Measurements from ENCODE around the gene DNAH14.
A peak's percentile ranks its signal among the peaks of the same experiment; 100 is the strongest.

Gene DNAH14

GRCh38 chr1:225422795-225423517, 493.5 kb downstream of the DNAH14 start:
- Histone ChIP-seq H3K4me3 (ENCODE audit: low read depth in 1 of 2, low read length in 2 of 2) (peak overlapping the region in 1 of 2 donors; percentile 4), H3K36me3 (ENCODE audit: control insufficient read depth in 1 of 2, insufficient read depth in 2 of 2, low read length in 2 of 2) (peaks cover 16 to 22% of the 10 kb centered on the region in 2 donors), H3K4me1 (ENCODE audit: control insufficient read depth in 1 of 2, insufficient read depth in 2 of 2, low read length in 2 of 2) (peaks cover 6 to 38% of the 10 kb centered on the region in 2 donors), H3K9me3 (ENCODE audit: control insufficient read depth in 1 of 2, low read length in 2 of 2) (no peaks in the 10 kb centered on the region), H3K27ac (ENCODE audit: low read length) (peak overlapping the region; percentile 46), H3K27me3 (ENCODE audit: low read depth, low read length) (no peaks in the 10 kb centered on the region)

- peak overlapping the region in 1 of 2 donors; percentile 4 for H3K4me3 ChIP-seq (ENCODE audit: low read depth in 1 of 2, low read length in 2 of 2)
Measured at GRCh38 chr1:225423518-225423855, 494.0 kb downstream of the DNAH14 start.

GRCh38 chr1:225424562-225425200, 495.2 kb downstream of the DNAH14 start:
- peaks cover 6 to 38% of the 10 kb centered on the region in 2 donors for H3K4me1 ChIP-seq (ENCODE audit: control insufficient read depth in 1 of 2, insufficient read depth in 2 of 2, low read length in 2 of 2)
- no peaks in the 10 kb centered on the region for H3K9me3 ChIP-seq (ENCODE audit: control insufficient read depth in 1 of 2, low read length in 2 of 2)
- peak overlapping the region; percentile 57 for H3K27ac ChIP-seq (ENCODE audit: low read length)
- H3K27me3 ChIP-seq (ENCODE audit: low read depth, low read length): no peaks in the 10 kb centered on the region
- peaks cover 2 to 6% of the 10 kb centered on the region in 2 donors for H3K36me3 ChIP-seq (ENCODE audit: control insufficient read depth in 1 of 2, insufficient read depth in 2 of 2, low read length in 2 of 2)
- peak overlapping the region; percentile 83 to 85 for H3K4me3 ChIP-seq (ENCODE audit: low read depth in 1 of 2, low read length in 2 of 2)

More at GRCh38 chr1:225423518-225423855, 494.0 kb downstream of the DNAH14 start:
- H3K9me3 ChIP-seq (ENCODE audit: control insufficient read depth in 1 of 2, low read length in 2 of 2): no peaks in the 10 kb centered on the region
- peaks cover 14 to 18% of the 10 kb centered on the region in 2 donors for H3K36me3 ChIP-seq (ENCODE audit: control insufficient read depth in 1 of 2, insufficient read depth in 2 of 2, low read length in 2 of 2)
- H3K27ac ChIP-seq (ENCODE audit: low read length): peak overlapping the region; percentile 17
- no peaks in the 10 kb centered on the region for H3K27me3 ChIP-seq (ENCODE audit: low read depth, low read length)
- peaks cover 6 to 38% of the 10 kb centered on the region in 2 donors for H3K4me1 ChIP-seq (ENCODE audit: control insufficient read depth in 1 of 2, insufficient read depth in 2 of 2, low read length in 2 of 2)

GRCh38 chr1:225425201-225425786, 495.8 kb downstream of the DNAH14 start:
- peak overlapping the region; percentile 57 for H3K27ac ChIP-seq (ENCODE audit: low read length)
- H3K4me1 ChIP-seq (ENCODE audit: control insufficient read depth in 1 of 2, insufficient read depth in 2 of 2, low read length in 2 of 2): peaks cover 6 to 38% of the 10 kb centered on the region in 2 donors
- peaks cover 0 to 2% of the 10 kb centered on the region in 2 donors for H3K36me3 ChIP-seq (ENCODE audit: control insufficient read depth in 1 of 2, insufficient read depth in 2 of 2, low read length in 2 of 2)
- H3K4me3 ChIP-seq (ENCODE audit: low read depth in 1 of 2, low read length in 2 of 2): peak overlapping the region; percentile 83 to 85
- no peaks in the 10 kb centered on the region for H3K27me3 ChIP-seq (ENCODE audit: low read depth, low read length)
- no peaks in the 10 kb centered on the region for H3K9me3 ChIP-seq (ENCODE audit: control insufficient read depth in 1 of 2, low read length in 2 of 2)

- H3K4me1 ChIP-seq (ENCODE audit: control insufficient read depth in 1 of 2, insufficient read depth in 2 of 2, low read length in 2 of 2): peaks cover 6 to 38% of the 10 kb centered on the region in 2 donors
- H3K27ac ChIP-seq (ENCODE audit: low read length): peak overlapping the region; percentile 57
- no peaks in the 10 kb centered on the region for H3K9me3 ChIP-seq (ENCODE audit: control insufficient read depth in 1 of 2, low read length in 2 of 2)
- H3K36me3 ChIP-seq (ENCODE audit: control insufficient read depth in 1 of 2, insufficient read depth in 2 of 2, low read length in 2 of 2): no peaks in the 10 kb centered on the region
- H3K4me3 ChIP-seq (ENCODE audit: low read depth in 1 of 2, low read length in 2 of 2): peak overlapping the region; percentile 83 to 85
- H3K27me3 ChIP-seq (ENCODE audit: low read depth, low read length): no peaks in the 10 kb centered on the region
Measured at GRCh38 chr1:225426395-225427234, 497.1 kb downstream of the DNAH14 start.

- H3K9me3 ChIP-seq (ENCODE audit: control insufficient read depth in 1 of 2, low read length in 2 of 2): no peaks in the 10 kb centered on the region
- H3K4me3 ChIP-seq (ENCODE audit: low read depth in 1 of 2, low read length in 2 of 2): peak within 1 kb of the TSS; percentile 83 to 85
- peak within 1 kb of the TSS; percentile 89 for H3K27ac ChIP-seq (ENCODE audit: low read length)
- peaks cover 6 to 32% of the 10 kb centered on the region in 2 donors for H3K4me1 ChIP-seq (ENCODE audit: control insufficient read depth in 1 of 2, insufficient read depth in 2 of 2, low read length in 2 of 2)
- H3K27me3 ChIP-seq (ENCODE audit: low read depth, low read length): no peaks in the 10 kb centered on the region
- H3K36me3 ChIP-seq (ENCODE audit: control insufficient read depth in 1 of 2, insufficient read depth in 2 of 2, low read length in 2 of 2): no peaks in the 10 kb centered on the region
Measured at GRCh38 chr1:225427235-225428067, 498.0 kb downstream of the DNAH14 start, which contains the start of gene LBR. Gene LBR (minus strand): TSS chr1:225428038. CDS start chr1:225424075, 3,963 bp downstream.

- peaks cover 6 to 24% of the 10 kb centered on the region in 2 donors for H3K4me1 ChIP-seq (ENCODE audit: control insufficient read depth in 1 of 2, insufficient read depth in 2 of 2, low read length in 2 of 2)
- no peaks in the 10 kb centered on the region for H3K36me3 ChIP-seq (ENCODE audit: control insufficient read depth in 1 of 2, insufficient read depth in 2 of 2, low read length in 2 of 2)
- peak overlapping the region; percentile 83 to 85 for H3K4me3 ChIP-seq (ENCODE audit: low read depth in 1 of 2, low read length in 2 of 2)
- H3K27ac ChIP-seq (ENCODE audit: low read length): peak overlapping the region; percentile 89
- no peaks in the 10 kb centered on the region for H3K27me3 ChIP-seq (ENCODE audit: low read depth, low read length)
- no peaks in the 10 kb centered on the region for H3K9me3 ChIP-seq (ENCODE audit: control insufficient read depth in 1 of 2, low read length in 2 of 2)
Measured at GRCh38 chr1:225428068-225428880, 498.8 kb downstream of the DNAH14 start.

- Histone ChIP-seq H3K27me3 (ENCODE audit: low read depth, low read length) (no peaks in the 10 kb centered on the region), H3K9me3 (ENCODE audit: control insufficient read depth in 1 of 2, low read length in 2 of 2) (no peaks in the 10 kb centered on the region), H3K4me1 (ENCODE audit: control insufficient read depth in 1 of 2, insufficient read depth in 2 of 2, low read length in 2 of 2) (peaks cover 6 to 21% of the 10 kb centered on the region in 2 donors), H3K27ac (ENCODE audit: low read length) (peak overlapping the region; percentile 89), H3K36me3 (ENCODE audit: control insufficient read depth in 1 of 2, insufficient read depth in 2 of 2, low read length in 2 of 2) (no peaks in the 10 kb centered on the region), H3K4me3 (ENCODE audit: low read depth in 1 of 2, low read length in 2 of 2) (peak overlapping the region; percentile 82 to 85)
Measured at GRCh38 chr1:225428881-225429455, 499.5 kb downstream of the DNAH14 start.

- H3K4me1 ChIP-seq (ENCODE audit: control insufficient read depth in 1 of 2, insufficient read depth in 2 of 2, low read length in 2 of 2): peaks cover 0 to 10% of the 10 kb centered on the region in 2 donors
- no peaks in the 10 kb centered on the region for H3K27me3 ChIP-seq (ENCODE audit: low read depth, low read length)
- H3K9me3 ChIP-seq (ENCODE audit: control insufficient read depth in 1 of 2, low read length in 2 of 2): no peaks in the 10 kb centered on the region
- no peak overlapping the region for H3K4me3 ChIP-seq (ENCODE audit: low read depth in 1 of 2, low read length in 2 of 2)
- no peak overlapping the region for H3K27ac ChIP-seq (ENCODE audit: low read length)
- no peaks in the 10 kb centered on the region for H3K36me3 ChIP-seq (ENCODE audit: control insufficient read depth in 1 of 2, insufficient read depth in 2 of 2, low read length in 2 of 2)
Measured at GRCh38 chr1:225430301-225430700, 500.8 kb downstream of the DNAH14 start.

Measured in muscle layer of duodenum (tissue), 2 donors.